Tibial nerve (tissue), 3 donors: ENCODE results near the gene ZBED1.
"Not testable (repeated sequence)": the region's sequence is repeated elsewhere in the genome, so short reads cannot be mapped to it uniquely, and the experiment has no call there.

Experiments used
- POLR2A ChIP-seq, 2 donors: fragments of 450-650 bp; IDR thresholded peaks; one replicate each; pipeline ENCODE4 v1.6.1; 2017; ENCODE audit warnings: antibody characterized with exemption in 2 of 2, mild to moderate bottlenecking in 2 of 2, moderate library complexity in 2 of 2
- TF ChIP-seq, protein P1 (sequence below), 5 experiments: fragments of 200-600 bp in 3 of 5; fragments of 450-650 bp in 2 of 5; sonication (generic) in 3 of 5; IDR thresholded peaks; one replicate each; pipeline ENCODE4 v1.5.1; 2016 to 2019; ENCODE audit warnings: antibody characterized with exemption in 5 of 5, mild to moderate bottlenecking in 3 of 5, moderate library complexity in 2 of 5

DNA sequence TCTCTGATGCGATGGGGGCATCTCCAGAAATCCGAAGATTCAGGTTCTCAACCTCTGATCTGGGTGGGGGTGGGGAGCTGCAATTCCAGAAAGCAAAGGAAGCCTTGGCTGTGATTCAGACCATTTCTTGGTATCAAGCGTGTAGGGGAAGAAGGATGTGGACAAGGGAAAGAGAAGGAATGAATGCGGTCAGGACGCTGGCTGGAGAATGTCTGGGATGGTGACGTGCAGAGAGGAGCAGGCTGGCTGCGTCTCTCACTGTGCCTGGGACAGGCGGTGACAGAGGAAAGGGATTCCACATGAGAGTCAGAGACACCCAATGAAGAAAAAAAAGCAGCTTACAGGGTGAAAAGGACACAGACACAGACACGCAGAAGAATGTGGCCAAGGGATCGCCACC, 37.3 kb downstream of the ZBED1 start:
- TF ChIP-seq, protein P1, sequence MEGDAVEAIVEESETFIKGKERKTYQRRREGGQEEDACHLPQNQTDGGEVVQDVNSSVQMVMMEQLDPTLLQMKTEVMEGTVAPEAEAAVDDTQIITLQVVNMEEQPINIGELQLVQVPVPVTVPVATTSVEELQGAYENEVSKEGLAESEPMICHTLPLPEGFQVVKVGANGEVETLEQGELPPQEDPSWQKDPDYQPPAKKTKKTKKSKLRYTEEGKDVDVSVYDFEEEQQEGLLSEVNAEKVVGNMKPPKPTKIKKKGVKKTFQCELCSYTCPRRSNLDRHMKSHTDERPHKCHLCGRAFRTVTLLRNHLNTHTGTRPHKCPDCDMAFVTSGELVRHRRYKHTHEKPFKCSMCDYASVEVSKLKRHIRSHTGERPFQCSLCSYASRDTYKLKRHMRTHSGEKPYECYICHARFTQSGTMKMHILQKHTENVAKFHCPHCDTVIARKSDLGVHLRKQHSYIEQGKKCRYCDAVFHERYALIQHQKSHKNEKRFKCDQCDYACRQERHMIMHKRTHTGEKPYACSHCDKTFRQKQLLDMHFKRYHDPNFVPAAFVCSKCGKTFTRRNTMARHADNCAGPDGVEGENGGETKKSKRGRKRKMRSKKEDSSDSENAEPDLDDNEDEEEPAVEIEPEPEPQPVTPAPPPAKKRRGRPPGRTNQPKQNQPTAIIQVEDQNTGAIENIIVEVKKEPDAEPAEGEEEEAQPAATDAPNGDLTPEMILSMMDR (IDR thresholded peaks at IDR 0.05), result not testable (repeated sequence)
- TF ChIP-seq POLR2A (IDR thresholded peaks at IDR 0.05), result not testable (repeated sequence)
